Parathyroid adenoma (tissue), 2 donors: ENCODE results near the gene TMEM239.
A peak's percentile ranks its signal among the peaks of the same experiment; 100 is the strongest.

ENCODE experiments used
- H2AFZ ChIP-seq: fragments of 300-600 bp; sonication (generic); one replicate; pipeline ENCODE4 v1.7.0; 2017; ENCODE audit warnings: antibody characterized with exemption, mild to moderate bottlenecking
- H3K27ac ChIP-seq: fragments of 300-600 bp; sonication (generic); one replicate; pipeline ENCODE4 v1.7.0; 2017
- H3K27me3 ChIP-seq: fragments of 300-600 bp; sonication (generic); one replicate; pipeline ENCODE4 v1.7.0; 2017; ENCODE audit warnings: low read length; ENCODE audit not compliant: control insufficient read depth, insufficient read depth
- H3K36me3 ChIP-seq: fragments of 300-600 bp; sonication (generic); one replicate; pipeline ENCODE4 v1.7.0; 2017; ENCODE audit warnings: low read length; ENCODE audit not compliant: control insufficient read depth, insufficient read depth
- H3K4me1 ChIP-seq: fragments of 300-600 bp; sonication (generic); one replicate; pipeline ENCODE4 v1.7.0; 2017; ENCODE audit warnings: control low read depth
- H3K4me2 ChIP-seq: fragments of 300-600 bp; sonication (generic); one replicate; pipeline ENCODE4 v1.7.0; 2017; ENCODE audit warnings: low read length
- H3K4me3 ChIP-seq: fragments of 300-600 bp; sonication (generic); one replicate; pipeline ENCODE4 v1.7.0; 2017; ENCODE audit warnings: low read depth, low read length
- H3K79me2 ChIP-seq: fragments of 300-600 bp; sonication (generic); one replicate; pipeline ENCODE4 v1.7.0; 2017; ENCODE audit warnings: control low read depth
- H3K9ac ChIP-seq: fragments of 300-600 bp; sonication (generic); one replicate; pipeline ENCODE4 v1.7.0; 2017; ENCODE audit warnings: mild to moderate bottlenecking
- H3K9me3 ChIP-seq: fragments of 300-600 bp; sonication (generic); one replicate; pipeline ENCODE4 v1.7.0; 2017; ENCODE audit warnings: low read length; ENCODE audit not compliant: control insufficient read depth
- TF ChIP-seq, protein P1 (sequence below): fragments of 300-600 bp; sonication (generic); IDR thresholded peaks from one replicate; pipeline ENCODE4 v1.7.0; 2017; ENCODE audit warnings: antibody characterized with exemption, mild to moderate bottlenecking
- donor health status: primary hyperparathyroidism.

The TMEM239 gene

DNA sequence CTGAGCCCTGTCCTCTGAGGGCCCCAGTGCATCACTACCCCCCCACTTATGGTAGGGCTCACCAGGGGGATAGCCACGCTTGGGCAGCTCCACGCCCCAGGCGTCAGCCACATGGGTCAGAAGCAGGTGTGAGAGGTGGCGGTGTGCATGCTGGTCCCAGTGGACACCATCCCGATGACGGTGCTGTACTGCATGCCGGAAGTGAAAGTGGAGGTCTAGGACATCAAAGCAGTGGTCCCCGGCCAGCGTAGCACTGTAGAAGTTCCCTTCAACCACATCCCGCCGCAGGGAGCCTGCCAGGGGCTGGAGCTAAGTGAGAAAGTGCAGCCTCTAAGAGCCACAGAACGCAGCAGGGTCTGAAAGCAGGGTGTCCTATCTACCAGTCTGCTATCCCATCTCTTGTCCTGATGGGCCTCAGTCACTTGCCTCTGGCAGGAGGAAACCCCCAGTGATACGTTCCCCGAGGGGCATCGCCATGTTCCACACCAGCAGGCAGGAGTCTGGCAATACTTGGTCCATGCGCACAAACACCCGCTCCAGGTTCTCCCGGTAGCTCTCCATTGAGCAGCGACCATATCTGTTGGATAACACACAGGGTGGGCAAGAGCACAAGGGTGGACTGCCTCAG lies 22.1 kb downstream of the TMEM239 start:
- Histone ChIP-seq H3K9ac (no peak overlapping the region), H3K27me3 (no peaks in the 10 kb centered on the region), H3K36me3 (no peaks in the 10 kb centered on the region), H3K27ac (no peak overlapping the region), H3K79me2 (peaks cover 6% of the 10 kb centered on the region), H3K4me1 (peaks cover 5% of the 10 kb centered on the region), H3K4me2 (no peak overlapping the region), H3K9me3 (no peaks in the 10 kb centered on the region), H2AFZ (no peak overlapping the region), H3K4me3 (no peak overlapping the region)
- TF ChIP-seq, protein P1, sequence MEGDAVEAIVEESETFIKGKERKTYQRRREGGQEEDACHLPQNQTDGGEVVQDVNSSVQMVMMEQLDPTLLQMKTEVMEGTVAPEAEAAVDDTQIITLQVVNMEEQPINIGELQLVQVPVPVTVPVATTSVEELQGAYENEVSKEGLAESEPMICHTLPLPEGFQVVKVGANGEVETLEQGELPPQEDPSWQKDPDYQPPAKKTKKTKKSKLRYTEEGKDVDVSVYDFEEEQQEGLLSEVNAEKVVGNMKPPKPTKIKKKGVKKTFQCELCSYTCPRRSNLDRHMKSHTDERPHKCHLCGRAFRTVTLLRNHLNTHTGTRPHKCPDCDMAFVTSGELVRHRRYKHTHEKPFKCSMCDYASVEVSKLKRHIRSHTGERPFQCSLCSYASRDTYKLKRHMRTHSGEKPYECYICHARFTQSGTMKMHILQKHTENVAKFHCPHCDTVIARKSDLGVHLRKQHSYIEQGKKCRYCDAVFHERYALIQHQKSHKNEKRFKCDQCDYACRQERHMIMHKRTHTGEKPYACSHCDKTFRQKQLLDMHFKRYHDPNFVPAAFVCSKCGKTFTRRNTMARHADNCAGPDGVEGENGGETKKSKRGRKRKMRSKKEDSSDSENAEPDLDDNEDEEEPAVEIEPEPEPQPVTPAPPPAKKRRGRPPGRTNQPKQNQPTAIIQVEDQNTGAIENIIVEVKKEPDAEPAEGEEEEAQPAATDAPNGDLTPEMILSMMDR: no peak

DNA sequence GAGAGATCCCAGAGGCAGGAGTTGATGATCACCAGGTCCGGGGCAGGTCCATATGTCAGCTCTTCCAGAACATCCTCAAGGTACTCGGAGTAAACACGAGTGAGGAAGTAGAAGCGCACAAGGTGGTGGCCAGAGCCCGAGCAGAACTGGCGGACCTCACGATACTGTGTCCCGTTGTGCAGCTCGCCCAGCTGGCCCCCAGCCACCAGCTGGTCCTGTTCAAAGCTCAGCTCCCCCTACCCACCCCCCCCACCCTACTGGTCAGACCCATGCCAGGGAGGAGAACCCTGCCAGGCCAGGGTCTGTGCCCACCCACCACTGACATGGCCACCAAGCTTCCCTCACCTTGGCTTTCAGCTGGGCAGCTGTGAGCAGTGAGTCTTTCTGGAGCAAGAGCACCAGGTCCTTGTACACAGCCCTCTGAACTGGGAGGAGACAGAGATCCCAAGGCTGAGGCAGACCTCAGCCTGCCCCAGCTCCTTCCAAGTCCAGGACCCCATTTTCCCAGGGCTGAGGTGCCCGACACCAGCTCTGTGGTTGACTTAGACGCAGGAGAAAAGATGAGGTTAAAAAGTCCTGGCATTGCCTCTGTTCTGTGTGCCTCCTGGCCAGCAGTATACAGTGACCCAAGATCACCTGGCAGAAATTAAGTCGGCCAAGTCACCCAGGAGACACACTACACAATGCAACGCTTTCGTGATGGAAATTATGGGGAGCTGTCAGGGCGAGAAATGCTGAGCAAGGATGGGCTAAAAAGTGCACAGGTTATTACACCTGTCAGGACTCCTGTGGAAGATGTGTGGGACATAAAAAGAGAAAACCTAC lies 22.9 kb downstream of the TMEM239 start:
- Histone ChIP-seq H3K36me3 (no peaks in the 10 kb centered on the region), H3K27ac (no peak overlapping the region), H3K9ac (no peak overlapping the region), H3K4me1 (peaks cover 5% of the 10 kb centered on the region), H2AFZ (peak overlapping the region; percentile 100), H3K4me2 (peak overlapping the region; percentile 99), H3K79me2 (peaks cover 6% of the 10 kb centered on the region), H3K4me3 (no peak overlapping the region), H3K9me3 (no peaks in the 10 kb centered on the region), H3K27me3 (no peaks in the 10 kb centered on the region)
- TF ChIP-seq, protein P1: no peak

GRCh38 chr20:2839732-2840137 lies 23.6 kb downstream of the TMEM239 start:
- H3K9ac ChIP-seq: no peak overlapping the region
- no peaks in the 10 kb centered on the region for H3K36me3 ChIP-seq
- H3K4me1 ChIP-seq: peaks cover 5% of the 10 kb centered on the region
- H3K9me3 ChIP-seq: no peaks in the 10 kb centered on the region
- H3K27ac ChIP-seq: peak overlapping the region; percentile 88
- H3K4me2 ChIP-seq: peak overlapping the region; percentile 99
- H3K27me3 ChIP-seq: no peaks in the 10 kb centered on the region
- H2AFZ ChIP-seq: peak overlapping the region; percentile 100
- peak overlapping the region; percentile 85 for H3K4me3 ChIP-seq
- TF ChIP-seq, protein P1: no peak
- H3K79me2 ChIP-seq: peaks cover 6% of the 10 kb centered on the region

- H3K4me2 ChIP-seq: peak within 1 kb of the TSS; percentile 99
- H3K9me3 ChIP-seq: no peaks in the 10 kb centered on the region
- peak within 1 kb of the TSS; percentile 88 for H3K27ac ChIP-seq
- peak within 1 kb of the TSS; percentile 100 for H2AFZ ChIP-seq
- H3K9ac ChIP-seq: peak within 1 kb of the TSS; percentile 72
- TF ChIP-seq, protein P1: no peak
- peak within 1 kb of the TSS; percentile 85 for H3K4me3 ChIP-seq
- no peaks in the 10 kb centered on the region for H3K36me3 ChIP-seq
- H3K4me1 ChIP-seq: peaks cover 5% of the 10 kb centered on the region
- peaks cover 6% of the 10 kb centered on the region for H3K79me2 ChIP-seq
- no peaks in the 10 kb centered on the region for H3K27me3 ChIP-seq
These were observed 24.2 kb downstream of the TMEM239 start, which contains the start of the genes PCED1A and VPS16 for GRCh38 chr20:2840138-2840966. PCED1A (minus strand) TSS chr20:2840655; CDS start chr20:2839912, 743 bp downstream. VPS16 (plus strand) TSS chr20:2840745; CDS start chr20:2840775, 30 bp downstream.
